Dedifferentiated amniotic fluid mesenchymal stem cell (primary cell): ENCODE measurements around the gene CAMTA1.

Experiments
- DNase-seq: peaks from one replicate; pipeline ENCODE4 v3.0.0-alpha.2; 2016; ENCODE audit errors: extremely low spot score

The CAMTA1 gene

GRCh38 chr1:7006996-7007871 is 222.0 kb downstream of the CAMTA1 start:
- no peak for DNase-seq

- DNase-seq = no peak
Observed at GRCh38 chr1:7007902-7008301, 222.6 kb downstream of the CAMTA1 start.

- DNase-seq = no peak
Observed at GRCh38 chr1:7008331-7008730, 223.1 kb downstream of the CAMTA1 start.

GRCh38 chr1:7008975-7009740 is 223.9 kb downstream of the CAMTA1 start:
- no peak for DNase-seq

- DNase-seq = no peak
Observed at GRCh38 chr1:7009741-7010525, 224.7 kb downstream of the CAMTA1 start.

GRCh38 chr1:7010534-7011200 is 225.4 kb downstream of the CAMTA1 start:
- DNase-seq = no peak

GRCh38 chr1:7011826-7012225 is 226.6 kb downstream of the CAMTA1 start:
- DNase-seq = no peak

- no peak for DNase-seq
Observed at GRCh38 chr1:7012461-7012924, 227.2 kb downstream of the CAMTA1 start.

- no peak for DNase-seq
Observed at GRCh38 chr1:7013833-7014639, 228.8 kb downstream of the CAMTA1 start.

GRCh38 chr1:7014640-7014930 is 229.3 kb downstream of the CAMTA1 start:
- DNase-seq = no peak

- DNase-seq = no peak
Observed at GRCh38 chr1:7015022-7015421, 229.8 kb downstream of the CAMTA1 start.

- no peak for DNase-seq
Observed at GRCh38 chr1:7018351-7018750, 233.1 kb downstream of the CAMTA1 start.

- no peak for DNase-seq
Observed at GRCh38 chr1:7018826-7019225, 233.6 kb downstream of the CAMTA1 start.

- no peak for DNase-seq
Observed at GRCh38 chr1:7019510-7019909, 234.3 kb downstream of the CAMTA1 start.

GRCh38 chr1:7022058-7022457 is 236.8 kb downstream of the CAMTA1 start:
- DNase-seq = no peak

GRCh38 chr1:7025013-7025412 is 239.8 kb downstream of the CAMTA1 start:
- no peak for DNase-seq

- no peak for DNase-seq
Observed at GRCh38 chr1:7026169-7026568, 240.9 kb downstream of the CAMTA1 start.

- no peak for DNase-seq
Observed at GRCh38 chr1:7032992-7033391, 247.7 kb downstream of the CAMTA1 start.

GRCh38 chr1:7036386-7036785 is 251.1 kb downstream of the CAMTA1 start:
- DNase-seq = no peak

GRCh38 chr1:7039590-7040220 is 254.5 kb downstream of the CAMTA1 start:
- DNase-seq = no peak
